HG03565 (cell line): Measurements from ENCODE around the gene PYGB.

Experiments
- ATAC-seq: cut with Tn5 transposase; IDR thresholded peaks from one replicate; pipeline ENCODE4 v1.9.1; 2021; ENCODE audit warnings: mild to moderate bottlenecking, moderate library complexity; ENCODE audit not compliant: unreplicated experiment

PYGB gene

DNA sequence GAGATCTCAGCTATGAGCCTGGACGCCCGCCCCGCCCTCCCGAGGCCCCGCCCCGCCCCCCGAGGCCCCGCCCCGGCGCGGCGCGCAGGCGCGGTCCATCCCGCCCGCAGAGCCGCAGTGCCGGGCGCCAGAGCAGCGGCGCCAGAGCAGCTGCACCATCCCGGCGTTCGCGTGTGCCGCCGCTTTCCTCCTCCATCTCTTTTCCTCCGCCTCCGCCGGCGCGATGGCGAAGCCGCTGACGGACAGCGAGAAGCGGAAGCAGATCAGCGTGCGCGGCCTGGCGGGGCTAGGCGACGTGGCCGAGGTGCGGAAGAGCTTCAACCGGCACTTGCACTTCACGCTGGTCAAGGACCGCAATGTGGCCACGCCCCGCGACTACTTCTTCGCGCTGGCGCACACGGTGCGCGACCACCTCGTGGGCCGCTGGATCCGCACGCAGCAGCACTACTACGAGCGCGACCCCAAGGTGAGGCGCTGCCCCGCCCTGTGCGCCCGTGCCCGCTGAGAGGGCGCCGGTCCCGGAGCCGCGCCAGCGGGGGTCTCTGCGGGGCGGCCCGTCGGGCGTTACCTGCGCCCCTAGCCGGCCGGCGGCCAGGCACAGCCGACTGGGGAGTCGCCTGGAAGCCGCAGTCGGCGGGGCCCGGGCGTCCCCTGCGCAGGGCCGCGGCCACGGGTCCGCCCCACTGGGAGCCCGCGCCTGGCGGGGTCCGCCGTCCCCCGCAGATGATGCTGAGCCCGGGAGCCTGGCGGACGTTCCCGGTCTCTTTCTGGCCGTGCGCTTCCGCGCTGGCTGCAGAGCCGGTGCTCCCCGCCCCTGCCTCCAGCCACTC, at the start of gene PYGB:
Gene PYGB (plus strand): TSS at position 130 of the 830 bp plus-strand sequence. CDS start 94 bp downstream, at position 224.
- peak; percentile 57 for ATAC-seq

- ATAC-seq = no peak
Observed at GRCh38 chr20:25198663-25199383, 49.1 kb upstream of the PYGB start.

DNA sequence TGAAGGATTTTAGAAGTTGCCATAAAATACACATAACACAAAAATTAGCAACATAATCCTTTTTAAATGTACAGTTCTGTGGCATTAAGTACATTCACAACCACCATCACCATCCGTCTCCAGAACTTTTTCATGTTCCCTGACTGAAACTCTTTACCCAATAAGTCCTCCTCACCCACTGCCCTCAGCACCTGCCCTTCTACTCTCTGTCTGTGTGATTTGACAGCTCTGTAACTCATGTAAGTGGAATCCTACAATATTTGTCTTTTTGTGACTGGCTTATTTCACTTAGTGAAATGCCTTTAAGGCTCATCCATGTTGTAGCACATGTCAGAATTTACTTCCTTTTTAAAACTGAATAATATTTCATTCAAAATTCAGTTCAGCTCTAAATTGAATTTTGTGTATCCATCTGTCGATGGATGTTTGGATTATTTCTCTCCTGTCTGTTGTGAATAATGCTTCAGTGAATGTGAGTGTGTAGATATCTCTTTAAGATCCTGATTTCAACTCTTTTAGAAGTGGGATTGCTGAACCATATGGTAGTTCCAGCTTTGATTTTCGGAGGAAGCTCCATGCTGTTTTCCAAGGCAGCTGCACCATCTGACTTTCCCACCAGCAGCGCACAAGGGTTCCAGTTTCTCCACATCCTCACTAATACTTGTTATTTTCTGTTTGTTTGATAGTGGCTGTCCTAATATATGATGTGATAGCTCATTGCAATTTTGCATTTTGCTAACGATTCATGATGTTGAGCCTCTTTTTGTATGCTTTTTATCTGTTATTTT, 48.2 kb upstream of the PYGB start:
- ATAC-seq = no peak

GRCh38 chr20:25203089-25203488, 44.8 kb upstream of the PYGB start:
- ATAC-seq = no peak

GRCh38 chr20:25203871-25204320, 44.0 kb upstream of the PYGB start:
- ATAC-seq = no peak

DNA sequence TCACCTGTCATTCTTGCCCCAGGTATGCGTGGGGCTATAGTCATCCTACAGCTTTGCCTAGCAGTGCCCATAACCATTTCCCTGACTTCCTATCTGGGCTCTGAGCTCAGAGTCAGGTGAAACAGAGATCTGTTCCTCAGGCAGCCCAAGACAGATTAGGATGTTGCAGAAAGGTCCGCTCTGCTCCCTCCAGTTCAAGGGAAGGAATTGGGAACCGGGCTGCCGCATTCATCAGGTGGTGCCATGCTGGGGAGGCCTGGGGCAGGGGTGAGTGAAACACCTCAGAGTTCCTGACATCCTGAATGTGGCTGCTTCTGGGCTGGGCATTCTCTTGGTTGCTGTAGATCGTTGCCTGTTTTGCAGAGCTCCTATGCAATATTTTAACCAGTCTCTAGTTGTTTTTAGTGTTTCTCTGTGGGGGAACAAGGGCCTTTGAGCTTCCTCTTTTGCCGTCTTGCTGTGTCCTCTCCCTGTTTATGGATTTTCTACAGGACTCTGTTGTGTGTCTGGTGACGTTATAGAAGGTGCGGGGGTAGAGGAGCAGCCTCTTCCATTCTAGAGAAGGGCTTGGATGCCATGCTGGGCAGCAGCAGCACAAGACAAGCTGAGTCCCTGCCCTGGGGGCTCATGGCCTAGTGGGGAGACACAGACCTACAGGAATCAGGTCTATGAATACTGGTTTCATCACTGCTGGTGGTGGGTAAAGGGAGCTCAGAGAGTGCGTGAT, 43.2 kb upstream of the PYGB start:
- no peak for ATAC-seq

DNA sequence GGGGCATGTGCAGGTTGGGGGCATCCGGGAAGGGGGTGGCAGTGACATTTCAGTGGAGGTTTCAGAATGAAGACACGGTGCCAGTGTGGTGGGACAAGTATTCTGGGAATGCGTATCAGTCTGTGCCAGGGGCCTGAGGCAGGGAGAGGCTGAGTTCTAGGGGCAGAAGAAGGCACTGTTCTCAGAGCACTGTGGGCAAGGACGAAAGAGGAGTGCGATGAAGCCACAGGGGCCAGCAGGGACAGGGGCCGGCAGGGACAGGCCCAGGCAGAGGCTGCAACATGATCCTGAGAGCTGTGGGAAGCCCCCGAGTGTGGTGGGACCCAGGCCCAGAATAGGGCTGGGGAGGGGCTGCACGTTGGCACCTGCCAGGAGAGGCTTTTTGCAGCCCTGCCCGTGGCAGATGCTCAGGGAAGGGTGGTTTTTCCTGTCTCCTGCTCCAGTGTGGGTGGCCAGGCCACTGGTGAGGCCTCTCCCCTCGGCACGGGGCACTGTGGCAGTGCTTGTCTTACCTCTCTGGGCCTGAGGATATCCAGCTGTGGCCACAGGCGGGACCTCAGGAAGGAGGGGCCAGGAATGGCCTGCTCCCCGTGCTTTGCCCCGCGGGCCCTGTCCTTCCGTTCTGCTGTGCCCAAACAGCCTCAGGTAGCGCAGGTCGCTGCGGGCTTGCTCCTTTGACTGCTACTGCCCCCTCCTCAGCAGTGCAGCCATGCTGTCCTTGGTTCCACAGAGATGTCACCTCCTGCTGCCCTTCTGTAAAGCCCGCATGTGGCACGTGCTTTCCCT, 42.4 kb upstream of the PYGB start:
- no peak for ATAC-seq

- ATAC-seq = no peak
Observed at GRCh38 chr20:25206063-25206403, 41.9 kb upstream of the PYGB start.

DNA sequence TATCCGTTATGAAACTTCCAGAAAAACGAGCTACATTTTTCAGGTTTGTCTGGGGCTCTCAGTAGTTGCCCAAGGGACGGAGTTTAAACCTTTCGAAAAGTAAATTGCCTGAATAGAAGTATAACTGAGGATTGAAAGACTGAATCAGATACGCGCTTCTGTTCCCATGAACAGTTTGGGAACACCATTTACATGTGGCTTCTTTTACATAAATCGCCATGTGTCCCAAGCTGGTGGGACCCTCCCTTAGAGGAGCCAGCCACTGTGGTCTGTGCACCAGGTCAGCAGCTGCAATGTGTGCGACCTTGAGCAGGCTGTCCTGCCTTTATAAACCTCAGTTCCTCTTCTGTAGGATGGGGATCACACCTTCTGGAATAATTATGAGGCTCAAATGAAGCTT, 41.3 kb upstream of the PYGB start:
- no peak for ATAC-seq

DNA sequence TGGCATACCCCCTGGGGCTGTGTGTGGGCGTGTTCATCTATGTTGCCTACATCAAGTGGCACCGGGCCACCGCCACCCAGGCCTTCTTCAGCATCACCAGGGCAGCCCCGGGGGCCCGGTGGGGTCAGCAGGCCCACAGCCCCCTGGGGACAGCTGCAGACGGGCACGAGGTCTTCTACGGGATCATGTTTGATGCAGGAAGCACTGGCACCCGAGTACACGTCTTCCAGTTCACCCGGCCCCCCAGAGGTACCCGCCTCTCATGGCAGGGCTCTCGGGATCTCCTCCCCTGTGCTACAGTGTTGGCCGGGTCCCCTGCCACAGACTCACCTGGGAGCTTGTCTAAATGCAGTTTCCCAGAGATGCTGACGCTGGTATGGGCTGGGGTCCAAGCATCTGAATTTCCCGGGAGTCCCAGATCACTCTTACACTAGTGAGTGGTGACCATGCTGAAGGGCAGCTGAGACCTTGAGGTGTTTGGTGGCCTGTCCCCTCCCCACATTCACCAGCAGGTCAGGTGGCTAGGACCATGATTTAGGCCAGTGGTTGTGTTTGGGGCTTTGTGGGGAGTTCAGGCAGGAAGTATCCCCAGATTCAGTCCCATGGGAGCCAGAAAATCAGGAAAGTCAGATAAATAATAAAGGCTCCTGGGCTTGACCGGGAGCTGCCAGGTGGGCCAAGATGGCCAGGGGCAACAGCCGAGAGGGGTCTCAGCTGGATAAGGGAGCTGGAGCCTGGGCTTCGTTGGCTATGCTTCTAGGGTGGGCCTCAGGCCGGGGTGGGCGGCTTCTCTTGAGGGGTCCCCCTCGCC, 40.5 kb upstream of the PYGB start:
- no peak for ATAC-seq

DNA sequence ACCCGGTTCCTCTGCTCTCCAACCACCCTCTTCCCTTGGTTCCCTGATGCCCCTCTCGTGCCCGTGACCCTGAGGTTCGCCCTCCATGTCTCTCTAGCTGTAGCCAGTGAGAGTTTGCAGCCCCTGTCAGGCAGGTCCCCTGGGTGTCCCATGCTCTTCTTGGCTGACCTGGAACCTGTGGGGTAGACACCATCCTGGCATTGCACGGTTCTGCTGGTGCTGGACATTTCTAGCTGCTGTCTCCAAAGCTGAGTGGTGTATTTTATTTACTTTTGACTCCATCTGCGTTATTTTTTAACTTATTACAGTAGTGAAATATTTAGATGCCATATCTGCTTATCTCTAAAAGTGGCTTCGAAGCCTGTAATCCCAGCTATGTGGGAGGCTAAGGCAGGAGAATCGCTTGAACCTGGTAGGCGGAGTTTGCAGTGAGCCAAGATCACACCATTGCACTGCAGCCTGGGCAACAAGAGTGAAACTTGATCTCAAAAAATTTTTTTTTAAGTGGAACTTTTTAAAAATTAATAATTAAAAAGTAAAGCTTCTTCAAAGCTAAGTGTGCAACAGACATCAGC, 39.8 kb upstream of the PYGB start:
- no peak for ATAC-seq

GRCh38 chr20:25209400-25209799, 38.5 kb upstream of the PYGB start:
- ATAC-seq = no peak

DNA sequence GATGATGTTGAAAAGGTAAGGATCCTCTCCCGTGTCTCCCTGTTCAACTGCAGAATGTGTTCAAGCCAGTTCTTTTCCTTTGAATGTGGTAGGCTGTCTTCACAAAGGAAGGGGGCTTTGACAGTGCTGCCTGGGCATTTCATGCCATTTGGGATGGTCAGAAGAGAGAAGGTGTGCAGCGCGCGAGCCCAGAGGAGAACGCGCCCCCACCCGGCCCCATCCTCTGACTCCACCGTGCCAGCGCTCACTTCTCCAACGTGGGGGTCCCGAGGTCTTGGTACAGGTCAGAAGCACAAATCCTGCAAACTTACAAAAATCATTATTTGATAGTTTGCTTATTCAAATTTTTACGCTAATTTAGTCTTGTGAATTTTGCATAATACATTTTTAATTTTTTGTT, 38.0 kb upstream of the PYGB start:
- no peak for ATAC-seq

- no peak for ATAC-seq
Observed at GRCh38 chr20:25211273-25211672, 36.6 kb upstream of the PYGB start.

DNA sequence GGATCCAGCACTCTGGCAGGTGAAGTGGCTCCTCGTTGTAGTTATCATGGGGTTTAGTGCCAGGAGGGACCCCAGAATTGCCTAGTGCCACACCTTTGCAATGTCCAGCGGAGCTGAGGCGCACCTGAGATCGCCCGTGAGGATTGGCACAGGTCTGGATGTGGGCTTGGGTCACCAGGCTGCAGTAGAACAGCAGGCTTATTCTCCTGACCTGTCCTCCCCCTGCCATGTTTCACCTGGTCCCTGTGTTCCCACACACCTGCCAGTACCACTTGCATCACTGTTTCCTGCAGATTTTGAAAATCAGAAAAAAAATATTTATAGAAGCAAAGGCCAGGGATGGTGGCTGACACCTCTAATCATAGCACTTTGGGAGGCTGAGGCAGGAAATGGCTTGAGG, 35.6 kb upstream of the PYGB start:
- ATAC-seq = no peak

DNA sequence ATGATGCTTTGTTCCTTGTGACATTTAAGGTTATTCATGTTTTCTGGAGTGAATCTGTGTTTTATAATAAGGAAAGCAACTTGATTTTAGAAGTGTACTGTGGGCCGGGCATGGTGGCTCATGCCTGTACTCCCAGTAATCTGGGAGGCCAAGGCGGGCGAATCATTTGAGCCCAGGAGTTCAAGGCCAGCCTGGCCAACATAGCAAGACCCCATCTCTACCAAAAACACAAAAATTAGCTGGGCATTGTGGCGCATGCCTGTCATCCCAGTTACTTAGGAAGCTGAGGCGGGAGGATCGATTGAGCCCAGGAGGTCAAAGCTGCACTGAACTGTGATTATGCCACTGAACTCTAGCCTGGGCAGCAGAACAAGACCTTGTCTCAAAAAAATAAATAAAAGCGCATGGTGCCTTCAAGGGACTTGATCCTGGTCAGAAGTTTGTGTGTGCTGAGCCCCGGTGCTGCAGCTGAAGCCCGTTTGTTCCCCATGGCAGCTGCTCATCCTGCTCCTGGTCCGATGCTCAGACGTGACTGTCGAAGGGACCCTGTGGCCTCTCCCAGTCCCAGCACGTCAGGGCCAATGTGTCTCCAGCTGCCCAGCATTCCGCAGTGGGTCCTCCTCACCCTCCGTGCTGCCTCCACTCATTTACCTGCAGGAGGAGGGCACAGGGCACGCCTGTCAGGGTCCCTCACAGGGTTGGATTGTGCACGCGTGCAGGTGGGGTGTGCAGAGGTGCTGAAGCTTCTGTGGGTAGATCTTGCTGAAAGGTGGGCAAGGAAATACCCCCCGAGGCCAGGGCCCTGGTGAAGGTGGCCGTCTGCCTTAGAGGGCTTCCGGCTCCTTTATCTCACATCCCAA, 34.1 kb upstream of the PYGB start:
- no peak for ATAC-seq

DNA sequence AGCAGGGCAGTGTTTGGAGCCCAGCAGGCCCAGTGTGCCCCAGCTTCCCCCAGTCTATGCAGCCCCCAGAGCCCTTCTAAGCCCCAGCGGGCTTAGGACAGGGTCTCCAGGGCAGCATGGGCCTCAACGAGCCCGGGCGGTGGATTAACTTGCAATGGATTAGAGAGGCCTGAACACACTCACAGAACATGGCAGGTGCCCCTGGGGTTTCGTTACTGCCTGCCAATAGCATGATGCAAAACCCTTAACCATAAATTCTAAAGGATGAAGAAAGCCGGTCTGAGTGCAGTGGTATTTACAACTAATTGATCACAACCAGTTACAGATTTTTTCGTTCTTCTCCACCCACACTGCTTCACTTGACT, 33.5 kb upstream of the PYGB start:
- no peak for ATAC-seq

DNA sequence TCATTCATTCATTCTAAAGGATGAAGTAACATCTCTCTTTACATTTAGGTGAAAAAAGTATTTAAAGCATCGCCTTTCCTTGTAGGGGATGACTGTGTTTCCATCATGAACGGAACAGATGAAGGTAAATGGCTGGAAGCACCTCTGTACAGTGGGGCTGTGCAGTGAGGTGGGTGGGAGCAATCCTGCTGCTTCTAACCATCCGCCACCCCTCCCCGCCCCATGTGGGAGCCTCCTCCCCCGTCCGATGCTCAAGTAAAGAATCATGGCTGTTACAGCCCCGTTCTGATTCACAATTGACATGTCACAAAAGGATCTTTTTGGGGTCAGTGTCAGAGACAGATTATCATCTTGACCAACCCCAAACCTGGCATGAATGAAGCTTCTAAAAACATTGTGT, 33.1 kb upstream of the PYGB start:
- ATAC-seq = no peak
